Measurements from ENCODE around the gene DYNC2H1.

- no peak for TF ChIP-seq CTCF (IDR thresholded peaks at IDR 0.05)
- no peak for TF ChIP-seq EP300 (IDR thresholded peaks at IDR 0.05)
These were observed 170.6 kb downstream of the DYNC2H1 start for GRCh38 chr11:103279821-103280220.
